ENCODE data around the gene BRMS1L.

The BRMS1L gene

DNA sequence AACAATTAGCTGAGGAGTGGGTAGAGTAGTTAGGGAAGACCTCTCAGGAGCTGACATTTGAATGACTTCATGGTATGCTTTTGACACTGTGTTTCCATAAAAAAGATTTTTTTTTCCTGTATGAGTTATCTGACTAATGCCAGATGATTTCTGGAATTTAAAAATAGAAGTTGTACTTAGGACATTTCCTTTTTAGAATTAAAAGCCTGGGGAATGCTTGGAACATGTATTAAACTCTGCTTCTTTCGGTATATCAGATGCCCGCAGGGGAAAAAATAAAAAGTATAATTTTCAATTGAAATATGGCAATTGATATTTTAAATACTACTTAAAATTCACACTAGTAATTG is 41.1 kb downstream of the BRMS1L start:
- DNase-seq, result no peak

DNA sequence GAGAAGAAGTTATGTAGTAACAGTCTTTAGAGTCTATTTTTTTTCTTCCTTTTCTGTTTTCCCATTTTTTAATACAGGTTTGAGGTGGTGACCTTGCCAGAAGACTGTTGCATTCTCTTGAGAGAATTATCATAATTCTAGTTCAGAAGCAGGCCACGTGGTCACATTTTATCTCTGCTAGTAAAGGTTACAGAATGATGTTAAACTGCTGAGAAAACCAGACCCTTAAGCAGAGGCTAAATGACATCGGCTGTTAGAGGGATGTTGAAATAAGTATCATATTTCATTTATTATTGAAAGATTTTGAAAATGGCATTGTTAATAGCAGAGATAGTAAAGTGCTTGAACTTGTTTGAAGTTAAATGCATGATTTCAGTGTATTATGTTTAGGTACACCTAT is 49.2 kb downstream of the BRMS1L start:
- no peak for DNase-seq

DNA sequence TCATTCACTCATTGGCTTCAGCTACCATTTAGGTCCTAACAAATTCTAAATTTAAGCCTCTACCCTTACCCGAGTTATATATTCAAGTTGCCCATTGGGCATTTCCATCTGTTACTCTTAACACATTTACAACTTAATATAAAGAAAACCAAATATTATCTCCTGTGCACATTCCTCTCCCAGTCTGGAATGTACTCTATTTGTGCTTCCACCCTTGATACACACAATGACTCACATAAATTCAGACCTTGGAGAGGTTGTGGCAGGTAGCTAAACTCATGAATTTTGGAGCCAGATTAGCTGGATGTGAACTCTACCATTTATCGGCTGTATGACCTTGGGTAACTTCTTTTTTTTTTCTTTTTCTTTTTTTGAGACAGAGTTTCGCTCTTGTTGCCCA is 51.1 kb downstream of the BRMS1L start:
- DNase-seq, result no peak

DNA sequence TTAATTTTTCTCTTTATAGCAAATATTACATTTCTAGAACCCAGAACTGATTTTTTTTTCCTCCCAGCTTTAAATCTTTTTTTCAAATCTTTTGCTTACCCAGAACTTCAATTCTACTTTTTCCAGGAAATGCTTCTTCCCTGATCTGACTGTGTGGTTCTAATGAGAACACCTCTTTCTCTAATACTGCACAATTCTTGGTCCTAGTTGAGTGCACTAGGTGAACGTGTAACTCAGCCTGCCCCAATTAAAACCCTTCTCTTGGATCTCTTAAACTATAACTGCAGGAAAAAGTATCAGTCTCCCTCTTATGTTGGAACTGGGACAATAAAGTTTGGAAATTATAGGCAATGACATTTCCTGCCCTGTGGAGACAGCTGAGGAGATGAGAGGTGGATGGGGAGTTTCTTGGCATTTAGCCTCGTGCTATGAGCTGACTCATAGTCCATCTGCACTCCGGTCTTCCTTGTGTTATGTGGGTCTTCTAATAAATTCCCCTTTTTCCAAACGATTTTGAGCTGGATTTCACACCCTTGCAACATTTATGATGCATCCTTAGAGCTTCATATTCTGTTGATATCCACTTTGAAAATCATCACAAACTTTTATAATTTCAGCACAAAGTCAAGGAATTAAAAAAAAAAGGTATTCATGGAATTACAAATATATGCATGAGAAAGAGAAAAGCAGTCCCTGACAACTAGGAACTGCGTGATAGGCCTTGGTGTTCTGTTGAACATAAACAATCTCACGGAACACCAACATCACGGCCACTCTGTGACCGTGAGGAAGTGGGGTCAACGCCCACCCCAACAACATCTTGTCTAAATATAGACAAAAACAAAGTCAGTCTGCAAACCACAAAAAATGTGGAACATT is 52.4 kb downstream of the BRMS1L start:
- DNase-seq, result no peak

DNA sequence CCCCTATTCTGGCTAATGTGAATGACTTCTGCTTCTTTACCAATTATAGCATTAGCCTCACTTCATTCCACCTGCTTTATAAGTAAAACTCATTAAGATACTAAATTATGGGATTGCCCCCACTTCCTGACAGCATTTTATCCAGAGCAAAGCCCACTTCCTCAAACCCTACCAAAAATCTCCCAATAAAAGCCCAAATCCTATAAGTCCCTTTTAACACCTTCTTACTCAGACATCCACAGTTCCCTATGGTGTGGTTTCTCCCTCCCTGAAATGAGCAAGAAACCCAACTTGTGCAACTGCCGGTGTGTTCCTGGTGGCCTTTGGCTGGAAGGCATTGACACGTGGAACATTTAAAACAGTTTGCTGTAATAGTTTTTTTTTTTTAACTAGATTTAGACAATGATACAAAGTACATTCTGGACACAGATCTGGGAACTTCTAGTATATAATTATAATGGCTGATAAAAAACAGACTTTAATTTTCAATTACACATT is 53.1 kb downstream of the BRMS1L start:
- no peak for DNase-seq

DNA sequence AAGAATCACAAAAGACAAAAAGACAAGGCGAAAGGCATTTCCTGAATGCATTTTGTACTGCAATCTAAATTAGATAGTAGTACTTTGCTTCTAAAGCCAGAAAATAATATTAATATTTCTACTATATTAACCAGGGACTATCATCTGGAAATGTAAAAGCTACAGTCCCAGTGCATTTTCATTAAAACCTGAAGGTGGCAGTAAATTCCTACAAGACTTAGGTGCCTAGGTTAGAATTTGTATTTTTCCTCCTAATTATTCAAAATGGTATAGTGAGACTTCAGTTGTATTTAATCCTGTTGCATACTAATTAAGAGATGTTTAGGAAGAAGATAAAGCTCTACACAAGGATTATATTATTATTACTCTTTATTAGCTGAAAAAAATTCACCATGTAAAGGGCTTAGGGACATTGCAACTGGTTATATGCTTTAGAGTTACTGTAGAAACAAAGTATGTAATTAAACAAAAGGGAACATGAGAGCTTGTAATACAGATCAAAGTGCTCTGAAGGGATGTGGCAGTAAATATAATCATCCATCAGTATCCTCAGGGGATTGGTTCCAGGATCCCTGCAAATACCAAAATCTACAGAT is 53.6 kb downstream of the BRMS1L start:
- DNase-seq, result peak; percentile 32

DNA sequence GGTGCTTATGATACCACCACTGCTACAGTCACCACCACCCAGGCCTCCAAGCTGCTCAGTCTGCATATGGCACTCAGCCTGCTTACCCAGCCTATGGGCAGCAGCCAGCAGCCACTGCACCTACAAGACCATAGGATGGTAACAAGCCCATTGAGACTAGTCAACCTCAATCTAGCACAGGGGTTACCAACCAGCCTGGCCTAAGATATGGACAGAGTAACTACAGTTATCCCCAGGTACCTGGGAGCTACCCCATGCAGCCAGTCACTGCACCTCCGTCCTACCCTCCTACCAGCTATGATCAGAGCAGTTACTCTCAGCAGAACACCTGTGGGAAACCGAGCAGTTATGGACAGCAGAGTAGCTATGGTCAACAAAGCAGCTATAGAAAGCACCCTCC is 55.1 kb downstream of the BRMS1L start:
- DNase-seq, result no peak

DNA sequence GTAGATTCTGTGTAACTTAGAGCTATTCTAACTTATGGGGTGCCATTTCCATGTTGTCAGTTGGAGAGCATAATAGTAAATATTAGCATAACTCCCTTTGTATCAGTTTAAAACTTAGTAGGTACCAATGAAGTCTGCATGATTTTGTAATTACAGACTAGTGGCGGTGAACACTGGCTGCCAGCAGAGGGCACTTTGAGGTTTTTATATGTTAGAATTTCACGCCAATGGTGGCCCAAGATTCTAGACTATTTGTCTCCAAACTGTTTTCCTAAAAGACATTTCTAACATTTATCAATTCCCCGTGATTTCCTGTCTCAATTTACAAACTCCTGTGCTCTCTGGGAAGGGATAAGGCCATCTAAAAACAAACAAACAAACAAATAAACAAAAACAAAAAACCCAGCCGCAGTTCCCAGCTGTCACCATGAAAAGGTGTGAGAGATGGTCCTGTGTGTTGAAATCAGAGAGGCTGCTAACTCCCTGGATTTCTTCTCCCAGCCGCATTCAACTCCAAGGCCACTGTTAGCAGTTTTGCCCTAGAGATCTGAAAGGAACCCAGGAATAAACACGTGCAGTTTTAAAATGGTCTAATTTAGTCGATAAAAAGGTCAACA is 57.6 kb downstream of the BRMS1L start:
- DNase-seq, result peak; percentile 57

DNA sequence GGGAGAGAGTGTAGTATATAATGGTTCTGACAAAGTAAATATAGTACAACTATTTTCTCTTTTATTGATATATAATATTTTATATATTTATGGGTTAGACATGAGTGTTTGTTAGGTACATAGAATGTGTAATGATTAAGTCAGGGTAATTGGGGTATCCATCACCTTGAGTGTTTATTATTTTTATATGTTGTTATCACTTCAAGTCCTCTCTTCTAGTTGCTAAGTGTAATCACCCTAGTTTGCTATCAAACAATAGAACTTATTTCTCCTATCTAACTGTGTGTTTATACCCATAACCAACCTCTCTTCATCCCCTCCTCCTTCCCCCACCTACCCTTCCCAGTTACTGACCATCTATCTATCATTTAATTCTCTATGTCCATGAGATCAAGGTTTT is 64.2 kb downstream of the BRMS1L start:
- DNase-seq, result no peak

DNA sequence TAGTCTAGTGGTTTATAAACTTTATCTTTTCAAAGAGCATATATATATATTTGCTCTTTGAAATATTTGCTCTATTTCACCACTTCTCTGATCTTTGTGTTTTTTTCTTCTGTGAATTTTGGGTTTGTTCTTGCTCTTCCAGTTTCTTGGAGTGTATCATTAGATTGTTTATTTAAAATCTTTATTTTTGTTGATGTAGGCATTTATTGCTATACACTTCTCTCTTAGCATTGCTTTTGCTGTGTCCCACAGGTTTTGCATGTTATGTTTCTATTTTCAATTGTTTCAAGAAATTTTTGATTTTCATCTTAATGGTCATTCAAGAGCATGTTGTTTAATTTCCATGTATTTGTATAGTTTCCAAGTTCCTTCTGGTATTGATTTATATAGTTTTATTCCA is 69.1 kb downstream of the BRMS1L start:
- DNase-seq, result no peak

DNA sequence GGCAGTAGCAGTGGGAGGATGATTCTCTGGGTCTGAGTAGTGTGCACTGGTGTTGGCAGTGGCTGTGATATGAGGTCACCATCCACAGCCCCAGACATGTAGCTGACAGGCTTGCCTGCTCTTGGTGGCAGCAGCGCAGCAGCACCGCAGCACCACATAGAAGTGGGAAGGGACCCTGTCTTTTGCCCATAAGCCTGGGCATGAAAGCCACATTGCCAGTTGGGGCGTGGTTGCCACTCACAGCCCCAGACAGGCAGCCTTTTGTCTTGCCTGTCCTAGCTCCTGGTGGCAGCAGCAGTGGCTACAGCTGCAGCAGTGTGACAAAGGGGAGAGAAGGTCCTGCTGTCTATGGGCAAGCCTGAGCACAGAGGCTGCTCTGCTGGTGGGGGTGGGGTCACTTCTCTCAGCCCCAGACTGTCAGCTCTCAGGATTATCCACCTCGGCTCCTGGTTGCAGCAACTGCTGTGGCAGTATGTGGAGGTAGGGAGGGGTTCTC is 71.5 kb downstream of the BRMS1L start:
- no peak for DNase-seq

DNA sequence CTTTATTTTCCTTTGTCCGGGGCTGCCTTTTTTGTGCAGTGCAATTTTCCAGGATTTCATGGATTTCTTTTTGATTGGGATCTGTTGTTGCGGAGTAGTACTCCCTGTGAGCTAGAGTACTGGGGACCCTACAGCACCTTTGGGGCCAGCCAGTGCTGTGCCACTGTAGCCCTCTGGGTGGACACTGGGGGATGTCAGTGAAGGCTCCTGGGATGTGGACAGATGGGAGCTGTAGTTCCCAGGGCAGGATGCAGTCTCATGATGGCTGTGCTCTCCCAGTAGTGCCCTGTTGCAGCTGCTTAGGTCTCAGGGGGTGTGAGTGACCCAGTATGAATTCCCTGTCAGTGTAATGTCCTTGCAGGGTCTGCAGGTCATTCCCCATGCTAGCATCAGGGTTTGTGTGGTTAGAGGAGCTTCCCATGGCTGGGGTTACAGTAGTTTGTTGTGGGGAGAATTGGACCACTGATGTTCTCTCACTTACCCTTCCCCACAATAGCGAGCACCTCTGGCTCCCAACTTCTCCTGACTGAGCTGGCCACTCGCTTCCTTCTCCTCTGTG is 72.2 kb downstream of the BRMS1L start:
- no peak for DNase-seq

DNA sequence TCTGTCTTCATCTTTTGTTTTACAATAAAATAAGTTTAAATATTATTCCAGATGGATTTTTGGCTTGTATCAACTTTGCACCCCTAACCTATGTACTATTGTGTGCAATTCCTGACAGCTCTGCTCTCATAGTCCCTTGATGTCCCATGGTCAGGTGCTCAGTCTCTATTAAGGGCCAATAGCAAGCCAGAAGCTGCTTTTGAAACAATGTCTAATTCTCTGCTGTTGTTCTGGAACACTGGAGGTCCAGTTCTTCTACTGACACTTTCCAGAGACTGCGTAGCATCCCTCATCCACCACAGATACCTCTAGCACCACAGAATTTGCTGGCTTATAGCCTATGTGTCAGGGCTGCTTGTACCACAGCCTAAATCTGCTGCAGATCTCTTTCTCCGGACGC is 74.6 kb downstream of the BRMS1L start:
- no peak for DNase-seq

DNA sequence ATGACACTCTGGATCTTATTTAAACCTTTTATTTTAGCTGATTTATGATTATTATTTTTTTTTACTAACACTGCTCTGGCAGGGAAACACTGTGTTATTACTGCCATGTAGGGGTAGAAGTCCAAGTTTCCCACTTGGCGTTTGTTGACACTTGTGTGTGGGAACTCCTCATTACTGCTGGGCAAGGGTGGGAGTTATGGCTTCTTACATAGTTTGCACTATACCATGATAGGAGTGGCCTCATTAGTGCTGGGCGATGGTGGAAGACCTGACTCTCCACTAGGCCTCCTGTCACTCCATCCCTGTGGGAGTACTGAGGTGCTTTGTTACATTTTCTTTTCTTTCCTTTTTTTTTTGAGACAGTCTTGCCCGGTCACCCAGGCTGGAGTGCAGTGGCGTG is 83.5 kb downstream of the BRMS1L start:
- no peak for DNase-seq

DNA sequence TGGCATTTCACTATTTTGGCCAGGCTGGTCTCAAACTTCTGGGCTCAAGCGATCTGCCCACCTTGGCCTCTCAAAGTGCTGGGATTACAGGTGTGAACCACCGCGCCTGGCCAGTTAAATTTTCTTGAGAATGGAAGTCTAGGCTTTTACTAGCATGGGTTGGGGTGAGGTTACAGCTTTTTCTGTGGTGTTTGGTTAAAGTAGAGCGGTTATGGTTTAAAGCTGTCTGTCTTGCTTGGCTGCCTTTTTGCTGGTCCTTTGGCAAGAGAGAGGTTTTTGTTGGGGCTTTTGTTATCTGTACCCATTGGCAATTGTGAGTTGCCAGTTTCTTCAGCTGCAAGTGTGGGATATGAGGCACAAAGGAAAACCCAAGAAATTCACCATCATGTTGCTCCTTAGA is 84.1 kb downstream of the BRMS1L start:
- DNase-seq, result no peak

DNA sequence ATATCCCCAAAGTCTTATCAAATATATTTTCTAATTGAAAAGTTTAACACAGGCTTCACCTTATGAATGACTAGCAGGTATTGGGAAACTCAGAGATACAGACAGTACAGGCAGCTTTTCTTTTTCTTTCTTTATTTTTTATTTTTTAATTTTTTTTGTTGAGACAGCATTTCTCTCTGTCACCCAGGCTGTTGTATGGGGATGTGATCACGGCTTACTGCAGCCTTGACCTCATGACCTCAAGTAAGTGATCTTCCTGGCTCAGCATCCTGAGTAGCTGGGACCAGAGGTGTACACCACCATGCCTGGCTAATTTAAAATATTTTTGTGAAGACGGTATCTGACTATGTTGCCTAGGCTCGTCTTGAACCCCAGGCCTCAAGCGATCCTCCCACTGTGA is 85.0 kb downstream of the BRMS1L start:
- no peak for DNase-seq

DNA sequence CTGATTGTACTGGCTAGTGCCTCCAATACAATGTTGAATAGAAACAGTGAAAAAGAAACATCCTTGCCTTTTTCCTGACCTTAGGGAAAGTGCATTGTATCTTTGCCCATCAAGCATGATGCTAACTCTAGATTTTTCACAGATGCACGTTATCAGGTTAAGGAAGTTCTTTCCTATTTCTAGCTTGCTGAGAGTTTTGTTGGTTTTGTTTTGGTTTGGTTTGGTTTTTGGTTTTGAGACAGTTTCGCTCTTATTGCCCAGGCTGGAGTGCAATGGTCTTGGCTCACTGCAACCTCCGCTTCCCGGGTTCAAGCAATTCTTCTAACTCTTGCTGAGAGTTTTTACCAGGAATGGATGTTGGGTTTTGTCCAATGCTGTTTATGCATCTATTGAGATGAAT is 89.0 kb downstream of the BRMS1L start:
- no peak for DNase-seq

DNA sequence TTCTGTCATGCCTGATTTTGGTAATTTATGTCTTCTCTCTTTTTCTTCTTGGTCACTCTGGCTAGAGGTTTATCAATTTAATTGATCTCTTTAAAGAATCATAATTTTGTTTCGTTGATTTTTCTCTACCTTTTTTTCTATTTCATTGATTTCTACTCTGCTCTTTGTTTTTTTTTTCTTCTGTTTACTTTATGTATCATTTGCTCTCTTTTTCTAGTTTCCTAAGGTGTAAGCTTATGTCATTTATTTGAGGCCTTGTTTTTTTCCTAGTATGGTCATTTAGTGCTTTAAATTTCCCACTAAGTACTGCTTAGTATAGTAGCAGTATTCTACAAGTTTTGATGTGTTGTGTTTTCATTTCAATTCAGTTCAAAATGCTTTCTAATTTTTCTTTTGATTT is 89.6 kb downstream of the BRMS1L start:
- DNase-seq, result no peak

All from activated CD4-positive, alpha-beta T cell treated with anti-CD3 and anti-CD28 coated beads, Interleukin-10, Interleukin-2, amounts not matched to agents 100 ng/mL and 50 ng/mL, durations not matched to agents 16 hours and 8 hours (primary cell).